Measurements from ENCODE around the gene KIAA1217.

DNA sequence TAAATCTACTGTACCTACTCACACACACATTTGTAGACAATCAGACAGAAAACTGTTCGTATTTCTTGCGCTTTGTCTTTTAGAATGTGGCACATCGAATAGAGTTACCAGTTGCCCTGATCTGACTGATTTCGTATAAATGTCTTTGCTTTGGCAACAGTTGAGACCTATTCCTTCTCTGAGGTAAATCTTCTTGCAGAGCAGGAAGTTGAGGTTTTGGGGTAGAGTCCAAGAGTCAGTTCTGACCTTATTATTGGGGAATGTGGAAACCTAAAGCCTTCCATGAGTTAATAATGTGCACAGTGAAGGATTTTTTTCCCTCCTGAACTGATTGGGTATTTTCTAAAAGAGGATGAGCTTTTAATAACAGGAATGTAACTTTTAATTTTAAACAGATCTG, 135.3 kb downstream of the KIAA1217 start:
- TF ChIP-seq POLR2A (IDR thresholded peaks at IDR 0.05; ENCODE audit: low read length) (no peak), GATA1 (IDR thresholded peaks at IDR 0.05; ENCODE audit: low read depth, low read length) (no peak)
